ENCODE data around the gene RAB40C.

GRCh38 chr16:667113-667779 is 77.4 kb downstream of the RAB40C start:
- TF ChIP-seq TAF1 (IDR thresholded peaks at IDR 0.05; ENCODE audit: borderline replicate concordance, low read depth, low read length), result no peak
- no peak for TF ChIP-seq POLR2A (IDR thresholded peaks at IDR 0.05; ENCODE audit: low read depth, low read length)
